Measurements from ENCODE around the gene CILP2. TPM values are rescaled to one million over a fixed set of nuclear protein-coding genes. Genes with fewer than 3 reads are reported as not detected.

The CILP2 gene
- total and polyA plus RNA-seq, 9 of the 15 experiments (the other 6 are each of a cell fraction or from before 2014, with no cell fraction given) = 0.04 to 0.35 (median 0.05) TPM; not detected in 2

- no peak for TF ChIP-seq CHD4 (IDR thresholded peaks at IDR 0.05; ENCODE audit: insufficient read depth, insufficient replicate concordance, low read depth, low read length, poor library complexity, severe bottlenecking)
These were observed 20.0 kb downstream of the CILP2 start (continued) for GRCh38 chr19:19558055-19558454.

- ATAC-seq (no peak), FAIRE-seq (no peak), DNase-seq (ENCODE audit: extremely low read depth in 1 of 4, low spot score in 3 of 4) (no peak)
- intact Hi-C loops (cut with micrococcal nuclease) (no loop called here), in situ Hi-C loops (cut with MboI) (loop anchor here (10.0 kb wide), 1 partner anchor 396 kb away; no protein-coding TSS in a partner anchor)
- Histone ChIP-seq H3K36me3 (ENCODE audit: control insufficient read depth, insufficient read depth, low read length) (no peaks in the 10 kb centered on the region), H3K4me1 (replicated peaks in 1 of 2; ENCODE audit: control insufficient read depth in 2 of 2, insufficient read depth in 2 of 2, low read length in 2 of 2) (peaks cover 0 to 25% of the 10 kb centered on the region in 2 experiments; a peak in 2 of 5 replicates), H3K27ac (ENCODE audit: extremely low read depth, low read depth, low read length) (no peak overlapping the region), H3K9ac (ENCODE audit: insufficient read depth in 1 of 2, low read depth in 2 of 2, low read length in 2 of 2) (no peak overlapping the region), H3K27me3 (ENCODE audit: control insufficient read depth in 2 of 2, insufficient read depth in 2 of 2, low read length in 2 of 2) (peaks cover 0 to 21% of the 10 kb centered on the region in 2 experiments; a peak in 3 of 5 replicates), H3K4me3 (no peak overlapping the region), H3K79me2 (ENCODE audit: control insufficient read depth, insufficient read depth, low read length) (no peaks in the 10 kb centered on the region), H4K20me1 (replicated peaks; ENCODE audit: control insufficient read depth, insufficient read depth, low read length) (peaks cover 7% of the 10 kb centered on the region; the same call in 1 of the 2 replicates), H3K4me2 (ENCODE audit: insufficient read depth, low read length) (no peak overlapping the region), H3K9me1 (ENCODE audit: control insufficient read depth, insufficient read depth, low read length) (no peaks in the 10 kb centered on the region), H2AFZ (ENCODE audit: low read depth, low read length) (no peak overlapping the region), H3K9me3 (replicated peaks; ENCODE audit: control insufficient read depth, insufficient read depth, low read depth, low read length) (no peaks in the 10 kb centered on the region)
- WGBS (ENCODE audit: insufficient coverage, low coverage, missing lambda C conversion rate) = 10% methylated on average over 16 of the region's 16 CpGs
- BruUV-seq (replicated peaks) = no TSS peak
- POLR2A ChIA-PET = interaction anchor here (1.1 kb wide), 1 partner anchor 11 kb away, joined by 3 read pairs; no protein-coding TSS in a partner anchor
- CTCF ChIA-PET (ENCODE audit: low intra/inter-chr PET ratio) = no interaction called here
- no peak for TF ChIP-seq ZKSCAN1 (IDR thresholded peaks at IDR 0.05; ENCODE audit: low read depth, low read length)
- no peak for TF ChIP-seq LCOR (CRISPR knock-in tag; IDR thresholded peaks at IDR 0.05)
- no peak for TF ChIP-seq KAT2B (IDR thresholded peaks at IDR 0.05; ENCODE audit: low read depth, low read length)
These were observed 20.6 kb downstream of the CILP2 start for GRCh38 chr19:19558636-19559035.

Measured in K562 (cell line).